GM12878 (cell line): Measurements from ENCODE around the gene SSX2IP. TPM values are rescaled to one million over a fixed set of nuclear protein-coding genes. Genes with fewer than 3 reads are reported as not detected.

Experiments used
- ATAC-seq: fragments of 200-7000 bp; cut with Tn5 transposase; 3 replicates; pipeline ENCODE4 v1.9.1; 2020; ENCODE audit warnings: mild to moderate bottlenecking, moderate library complexity
- BruUV-seq: library from RNA; stranded (reverse); fragments of 400-500 nt; replicated peaks from 2 replicates; lab custom pipeline; 2021; lab: Mats Ljungman, UMichigan
- CTCF ChIA-PET: fragments of 300-600 bp; sonication (Branson Sonifier 250); formaldehyde crosslinking; extraction: SDS; loops from one replicate; lab custom pipeline; 2021; ENCODE audit warnings: inconsistent platforms; lab: Yijun Ruan, JAX
- POLR2A ChIA-PET: fragments of 350-600 bp; formaldehyde crosslinking; extraction: SDS; loops from one replicate; lab custom pipeline; 2021; ENCODE audit warnings: inconsistent platforms; lab: Charles Lee
- RAD21 ChIA-PET: fragments of 300-600 bp; sonication (Branson Sonifier 250); formaldehyde crosslinking; loops from one replicate; lab custom pipeline; 2023; ENCODE audit warnings: antibody characterized with exemption; ENCODE audit not compliant: unreplicated experiment; lab: Charles Lee
- SMC1A ChIA-PET: fragments of 300-600 bp; sonication (Branson Sonifier 250); formaldehyde crosslinking; loops from one replicate; lab custom pipeline; 2023; ENCODE audit not compliant: unreplicated experiment, uncharacterized antibody; lab: Charles Lee
- DNase-seq: peaks from one replicate; pipeline ENCODE4 v3.0.0-alpha.2; 2011; ENCODE audit warnings: low read depth, low spot score
- FAIRE-seq: peaks from 3 replicates; lab custom pipeline; 2011; peaks lifted over from hg19 to GRCh38; lab: Jason Lieb, UNC
- H2AFZ ChIP-seq: 2 replicates; pipeline ENCODE4 v1.6.0; 2011; ENCODE audit warnings: low read depth, low read length, control low read depth; ENCODE audit not compliant: control insufficient read depth
- H3K27ac ChIP-seq: 2 replicates; pipeline ENCODE4 v1.5.1; 2011; ENCODE audit warnings: control low read depth; ENCODE audit not compliant: control insufficient read depth, insufficient read depth
- H3K27me3 ChIP-seq, 2 experiments: replicated peaks in 1 of 2; 2 replicates each; pipeline versions ENCODE4 v1.6.0 to v1.6.1; 2011; ENCODE audit warnings: low read length in 1 of 2; ENCODE audit not compliant: control insufficient read depth in 2 of 2, insufficient read depth in 2 of 2
- H3K36me3 ChIP-seq, 2 experiments: 2 replicates each; pipeline ENCODE4 v1.5.1; 2011; ENCODE audit warnings: low read length in 1 of 2; ENCODE audit not compliant: control insufficient read depth in 2 of 2, insufficient read depth in 2 of 2
- H3K4me1 ChIP-seq: 2 replicates; pipeline ENCODE4 v1.6.1; 2011; ENCODE audit warnings: mild to moderate bottlenecking, low read length, moderate library complexity, mixed read lengths; ENCODE audit not compliant: control insufficient read depth, insufficient read depth
- H3K4me2 ChIP-seq: 2 replicates; pipeline ENCODE4 v1.6.0; 2011; ENCODE audit warnings: control low read depth; ENCODE audit not compliant: control insufficient read depth, insufficient read depth
- H3K4me3 ChIP-seq: fragments of 200-600 bp; sonication (generic); 2 replicates; pipeline ENCODE4 v1.5.1; 2016
- H3K79me2 ChIP-seq: 2 replicates; pipeline ENCODE4 v1.6.0; 2011; ENCODE audit warnings: low read length; ENCODE audit not compliant: control insufficient read depth, insufficient read depth
- H3K9ac ChIP-seq: 2 replicates; pipeline ENCODE4 v1.8.0; 2011; ENCODE audit warnings: low read length, control low read depth, mixed read lengths; ENCODE audit not compliant: control insufficient read depth, insufficient read depth
- H3K9me3 ChIP-seq: replicated peaks from 3 replicates; pipeline ENCODE4 v1.5.1; 2011; ENCODE audit warnings: mild to moderate bottlenecking, low read length; ENCODE audit not compliant: control insufficient read depth, insufficient read depth
- H4K20me1 ChIP-seq: 2 replicates; pipeline ENCODE4 v1.6.0; 2011; ENCODE audit not compliant: control insufficient read depth, insufficient read depth
- BCL11A ChIP-seq: IDR thresholded peaks from 2 replicates; pipeline ENCODE4 v1.6.1; 2011; ENCODE audit warnings: low read depth, low read length
- EP300 ChIP-seq, 2 experiments: fragments of 150-350 bp in 1 of 2; IDR thresholded peaks; 2 replicates each; pipeline ENCODE4 v1.6.1; 2011 to 2012; ENCODE audit warnings: low read depth in 2 of 2, low read length in 2 of 2, borderline replicate concordance in 1 of 2, improper control_type of control experiment in 1 of 2, inconsistent platforms in 1 of 2; ENCODE audit not compliant: control insufficient read depth in 1 of 2
- HDAC2 ChIP-seq: fragments of 200-600 bp; sonication (generic); IDR thresholded peaks from 2 replicates; pipeline ENCODE4 v1.6.1; 2017
- POLR2AphosphoS2 ChIP-seq: IDR thresholded peaks from 2 replicates; pipeline ENCODE4 v1.6.1; 2011; ENCODE audit warnings: low read depth, mild to moderate bottlenecking, low read length, improper control_type of control experiment, moderate library complexity
- WGBS: methylation state at CpG from one replicate; pipeline ENCODE4 v1.1.6; 2016; ENCODE audit warnings: low lambda C conversion rate; ENCODE audit not compliant: insufficient replicate concordance, insufficient coverage; ENCODE audit errors: missing lambda C conversion rate; 5-methylcytosine and 5-hydroxymethylcytosine counted together
- in situ Hi-C: fragments of 300-500 bp; cut with MboI; formaldehyde crosslinking; loops from 9 replicates; pipeline ENCODE4 v1.14.3; 2018; ENCODE audit warnings: mixed read lengths
- intact Hi-C: fragments of 100-400 bp; cut with micrococcal nuclease; formaldehyde crosslinking; loops from one replicate; pipeline ENCODE4 v1.14.2; 2022; ENCODE audit not compliant: unreplicated experiment
- polyA plus RNA-seq, 11 experiments: library from polyadenylated mRNA; depleted of rRNA in 4 of 11; unstranded in 6 of 11; stranded (reverse) in 5 of 11; fragments of >200 nt; fragmentation: Nextera tagmentation in 4 of 11; fragmentation: Illumina TruSeq in 1 of 11; extraction: Ambion mirVana in 4 of 11; extraction: Trizol in 1 of 11; gene quantifications; 1 replicate in 1 of 11; 2 replicates in 10 of 11; pipeline versions ENCODE4 v1.2.1 to v1.2.3, GENCODE V29; 2011 to 2016; ENCODE audit warnings: inconsistent platforms in 2 of 11, missing spikeins in 2 of 11, low read depth in 1 of 11
- total RNA-seq, 4 experiments: library from RNA; depleted of rRNA in 3 of 4; stranded (reverse); fragments of >200 nt in 3 of 4; fragmentation: Illumina TruSeq in 1 of 4; extraction: Trizol in 1 of 4; gene quantifications; 2 replicates each; pipeline versions ENCODE4 v1.2.1 to v1.2.3, GENCODE V29; 2013 to 2021
- TF ChIP-seq, protein P1 (sequence below): fragments of 450-650 bp; IDR thresholded peaks from 2 replicates; pipeline ENCODE4 v1.6.1; 2017; ENCODE audit warnings: low read depth, mild to moderate bottlenecking, moderate library complexity

The SSX2IP gene
- total and polyA plus RNA-seq, 10 of the 15 experiments (the other 5 are each of a cell fraction or from before 2014, with no cell fraction given), result 3.3 to 14.0 (median 10.4) TPM

DNA sequence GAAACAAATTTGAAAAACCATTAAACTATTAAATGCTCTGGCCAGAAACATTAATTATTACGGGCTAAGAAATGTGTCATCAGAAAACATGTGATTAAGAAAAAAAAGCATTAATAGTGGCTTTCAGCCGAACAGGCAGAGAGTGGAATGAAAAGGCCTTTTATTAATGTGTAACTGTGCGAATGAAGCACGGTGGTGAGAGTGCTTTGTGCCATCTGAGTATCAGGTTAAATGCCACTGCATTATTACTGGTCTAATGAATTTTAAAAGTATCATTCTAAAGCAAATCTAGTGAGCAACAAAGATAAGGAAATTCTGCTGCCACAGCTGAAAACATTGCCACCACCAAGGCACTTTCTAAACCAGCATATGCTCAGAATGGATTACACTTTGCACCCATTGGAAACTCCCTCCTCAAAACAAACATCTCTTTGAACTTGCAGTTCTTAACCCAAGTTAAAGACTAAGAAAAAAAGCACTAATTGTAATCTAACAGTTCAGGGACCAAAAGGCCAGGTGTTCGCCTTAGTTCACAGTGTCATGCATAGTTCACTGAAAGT is 30.0 kb upstream of the SSX2IP start (continued):
- TF ChIP-seq, protein P1, sequence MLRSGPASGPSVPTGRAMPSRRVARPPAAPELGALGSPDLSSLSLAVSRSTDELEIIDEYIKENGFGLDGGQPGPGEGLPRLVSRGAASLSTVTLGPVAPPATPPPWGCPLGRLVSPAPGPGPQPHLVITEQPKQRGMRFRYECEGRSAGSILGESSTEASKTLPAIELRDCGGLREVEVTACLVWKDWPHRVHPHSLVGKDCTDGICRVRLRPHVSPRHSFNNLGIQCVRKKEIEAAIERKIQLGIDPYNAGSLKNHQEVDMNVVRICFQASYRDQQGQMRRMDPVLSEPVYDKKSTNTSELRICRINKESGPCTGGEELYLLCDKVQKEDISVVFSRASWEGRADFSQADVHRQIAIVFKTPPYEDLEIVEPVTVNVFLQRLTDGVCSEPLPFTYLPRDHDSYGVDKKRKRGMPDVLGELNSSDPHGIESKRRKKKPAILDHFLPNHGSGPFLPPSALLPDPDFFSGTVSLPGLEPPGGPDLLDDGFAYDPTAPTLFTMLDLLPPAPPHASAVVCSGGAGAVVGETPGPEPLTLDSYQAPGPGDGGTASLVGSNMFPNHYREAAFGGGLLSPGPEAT, result peak; percentile 93
- TF ChIP-seq POLR2AphosphoS2, result no peak

DNA sequence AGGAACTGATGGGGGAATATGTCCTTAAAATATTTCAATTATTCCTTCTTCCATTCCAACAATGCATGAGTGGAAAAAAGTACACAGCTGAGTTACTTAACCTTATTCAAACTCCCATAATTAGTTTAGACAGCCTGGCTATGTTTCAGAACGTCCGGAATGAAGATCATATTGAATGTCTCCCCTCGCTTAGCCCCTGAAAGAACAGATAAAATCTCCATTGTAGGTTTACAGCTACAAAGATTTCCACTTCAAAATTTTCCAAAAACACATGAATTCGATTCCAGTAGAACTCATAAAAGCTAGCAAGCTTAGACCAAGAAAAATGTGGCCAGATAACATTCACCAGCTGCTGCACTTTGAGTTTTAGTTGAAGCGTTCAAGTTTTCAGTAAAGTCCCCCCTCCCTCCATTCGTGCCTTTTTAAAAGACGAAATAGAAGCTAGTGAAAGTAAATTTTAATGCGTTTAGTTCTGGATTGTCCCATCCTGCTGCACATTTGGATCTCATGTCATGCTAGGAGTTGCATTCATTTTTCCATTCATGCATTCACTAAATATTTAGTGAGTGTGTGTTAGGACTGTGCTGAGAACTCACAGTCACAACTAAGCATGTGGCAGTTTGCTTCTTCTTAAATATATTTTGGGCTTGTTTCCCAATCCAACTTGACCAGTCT is 29.4 kb upstream of the SSX2IP start:
- FAIRE-seq (no peak), ATAC-seq (no peak), DNase-seq (no peak)
- H3K27ac ChIP-seq, result no peak overlapping the region
- in situ Hi-C loops (no loop called here), intact Hi-C loops (no loop called here)
- H4K20me1 ChIP-seq, result no peaks in the 10 kb centered on the region
- H3K79me2 ChIP-seq, result no peaks in the 10 kb centered on the region
- no peak overlapping the region for H3K4me3 ChIP-seq
- H3K27me3 ChIP-seq, result no peaks in the 10 kb centered on the region
- H3K9me3 ChIP-seq, result no peaks in the 10 kb centered on the region
- no TSS peak for BruUV-seq
- H3K36me3 ChIP-seq, result no peaks in the 10 kb centered on the region
- H3K9ac ChIP-seq, result no peak overlapping the region
- no peak overlapping the region for H3K4me2 ChIP-seq
- no peaks in the 10 kb centered on the region for H3K4me1 ChIP-seq
- POLR2A ChIA-PET, result interaction anchor here (1.0 to 2.3 kb wide), 4 partner anchors 15 to 27 kb away, joined by 4 to 11 read pairs (median 6); no protein-coding TSS in a partner anchor
- RAD21 ChIA-PET, result interaction anchor here (1.5 to 2.4 kb wide), 4 partner anchors 14 to 30 kb away, joined by 3 to 15 read pairs (median 8); partner anchors contain the start of gene SSX2IP
- SMC1A ChIA-PET, result interaction anchor here (1.0 to 9.1 kb wide), 9 partner anchors 18 to 284 kb away, joined by 3 to 113 read pairs (median 4); partner anchors contain the start of gene SSX2IP
- CTCF ChIA-PET, result interaction anchor here (0.6 to 6.9 kb wide), 5 partner anchors 20 to 51 kb away, joined by 3 to 52 read pairs (median 8); no protein-coding TSS in a partner anchor
- no peak overlapping the region for H2AFZ ChIP-seq
- 54% methylated on average over 8 of the region's 8 CpGs for WGBS
- TF ChIP-seq BCL11A (no peak), HDAC2 (no peak), EP300 (IDR thresholded peaks at IDR 0.05; ENCODE audit: borderline replicate concordance in 1 of 2, control insufficient read depth in 1 of 2, low read depth in 2 of 2, low read length in 2 of 2) (no peak)
